Neural cell (in vitro differentiated cells): ENCODE data around the gene SH2D1A.

Experiments used
- CTCF ChIP-seq: fragments of 450-650 bp; IDR thresholded peaks from 2 replicates; pipeline ENCODE4 v1.5.1; 2014; ENCODE audit warnings: antibody characterized with exemption, mild to moderate bottlenecking, moderate library complexity; ENCODE audit not compliant: poor library complexity, severe bottlenecking
- EP300 ChIP-seq: fragments of 450-650 bp; conservative IDR thresholded peaks from 2 replicates; pipeline ENCODE4 v1.6.1; 2014; ENCODE audit warnings: antibody characterized with exemption, mild to moderate bottlenecking, moderate library complexity; ENCODE audit not compliant: poor library complexity, severe bottlenecking
- EZH2 ChIP-seq: fragments of 200-600, 300-800 bp; shearing (Covaris generic), sonication (generic); IDR thresholded peaks from 2 replicates; pipeline ENCODE4 v1.6.1; 2014; ENCODE audit warnings: antibody characterized with exemption, low read length, borderline replicate concordance, mild to moderate bottlenecking; ENCODE audit not compliant: insufficient read depth, poor library complexity, severe bottlenecking
- MXI1 ChIP-seq: fragments of 450-650 bp; conservative IDR thresholded peaks from 2 replicates; pipeline ENCODE4 v1.6.1; 2014; ENCODE audit warnings: antibody characterized with exemption, mild to moderate bottlenecking; ENCODE audit not compliant: poor library complexity, severe bottlenecking
- POLR2AphosphoS5 ChIP-seq: IDR thresholded peaks from 2 replicates; pipeline ENCODE4 v1.6.1; 2012
- RAD21 ChIP-seq: fragments of 450-650 bp; conservative IDR thresholded peaks from 2 replicates; pipeline ENCODE4 v1.6.1; 2014; ENCODE audit warnings: antibody characterized with exemption, mild to moderate bottlenecking, moderate library complexity
- SMC3 ChIP-seq: fragments of 450-650 bp; conservative IDR thresholded peaks from 2 replicates; pipeline ENCODE4 v1.6.1; 2014; ENCODE audit warnings: antibody characterized with exemption, mild to moderate bottlenecking, moderate library complexity; ENCODE audit not compliant: poor library complexity
- TAF1 ChIP-seq: IDR thresholded peaks from 2 replicates; pipeline ENCODE4 v1.6.1; 2012; ENCODE audit warnings: low read depth
- TF ChIP-seq, protein P1 (sequence below): IDR thresholded peaks from 2 replicates; pipeline ENCODE4 v1.6.1; 2012; ENCODE audit warnings: borderline replicate concordance

DNA sequence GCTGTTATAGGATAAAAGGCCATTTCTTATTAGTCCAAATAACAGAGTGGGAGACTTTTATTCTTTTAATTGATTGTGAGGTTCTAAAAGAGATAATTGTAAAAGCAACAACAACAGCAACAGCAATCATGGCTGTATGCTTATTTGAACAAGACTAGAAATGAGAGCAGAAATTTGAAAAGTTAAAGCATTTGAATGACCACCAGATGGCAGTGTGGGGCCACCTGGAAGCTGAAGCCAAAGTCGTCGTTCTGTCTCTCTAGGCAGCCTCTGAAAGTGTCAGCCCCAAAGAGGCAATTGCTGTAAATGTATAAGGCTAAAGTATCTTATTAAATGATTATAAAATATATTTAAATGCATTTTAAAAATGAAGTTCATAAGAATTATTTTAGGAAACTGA is 42.2 kb downstream of the SH2D1A start:
- TF ChIP-seq CTCF: peak; percentile 65
- no peak for TF ChIP-seq EZH2
- no peak for TF ChIP-seq EP300
- TF ChIP-seq, protein P1, sequence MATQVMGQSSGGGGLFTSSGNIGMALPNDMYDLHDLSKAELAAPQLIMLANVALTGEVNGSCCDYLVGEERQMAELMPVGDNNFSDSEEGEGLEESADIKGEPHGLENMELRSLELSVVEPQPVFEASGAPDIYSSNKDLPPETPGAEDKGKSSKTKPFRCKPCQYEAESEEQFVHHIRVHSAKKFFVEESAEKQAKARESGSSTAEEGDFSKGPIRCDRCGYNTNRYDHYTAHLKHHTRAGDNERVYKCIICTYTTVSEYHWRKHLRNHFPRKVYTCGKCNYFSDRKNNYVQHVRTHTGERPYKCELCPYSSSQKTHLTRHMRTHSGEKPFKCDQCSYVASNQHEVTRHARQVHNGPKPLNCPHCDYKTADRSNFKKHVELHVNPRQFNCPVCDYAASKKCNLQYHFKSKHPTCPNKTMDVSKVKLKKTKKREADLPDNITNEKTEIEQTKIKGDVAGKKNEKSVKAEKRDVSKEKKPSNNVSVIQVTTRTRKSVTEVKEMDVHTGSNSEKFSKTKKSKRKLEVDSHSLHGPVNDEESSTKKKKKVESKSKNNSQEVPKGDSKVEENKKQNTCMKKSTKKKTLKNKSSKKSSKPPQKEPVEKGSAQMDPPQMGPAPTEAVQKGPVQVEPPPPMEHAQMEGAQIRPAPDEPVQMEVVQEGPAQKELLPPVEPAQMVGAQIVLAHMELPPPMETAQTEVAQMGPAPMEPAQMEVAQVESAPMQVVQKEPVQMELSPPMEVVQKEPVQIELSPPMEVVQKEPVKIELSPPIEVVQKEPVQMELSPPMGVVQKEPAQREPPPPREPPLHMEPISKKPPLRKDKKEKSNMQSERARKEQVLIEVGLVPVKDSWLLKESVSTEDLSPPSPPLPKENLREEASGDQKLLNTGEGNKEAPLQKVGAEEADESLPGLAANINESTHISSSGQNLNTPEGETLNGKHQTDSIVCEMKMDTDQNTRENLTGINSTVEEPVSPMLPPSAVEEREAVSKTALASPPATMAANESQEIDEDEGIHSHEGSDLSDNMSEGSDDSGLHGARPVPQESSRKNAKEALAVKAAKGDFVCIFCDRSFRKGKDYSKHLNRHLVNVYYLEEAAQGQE: no peak
- TF ChIP-seq POLR2AphosphoS5: no peak
- TF ChIP-seq TAF1: no peak
- peak; percentile 70 for TF ChIP-seq RAD21
- peak; percentile 68 for TF ChIP-seq SMC3
- no peak for TF ChIP-seq MXI1
